ENCODE results near the gene RHBDD1.

RHBDD1 gene, protein sequence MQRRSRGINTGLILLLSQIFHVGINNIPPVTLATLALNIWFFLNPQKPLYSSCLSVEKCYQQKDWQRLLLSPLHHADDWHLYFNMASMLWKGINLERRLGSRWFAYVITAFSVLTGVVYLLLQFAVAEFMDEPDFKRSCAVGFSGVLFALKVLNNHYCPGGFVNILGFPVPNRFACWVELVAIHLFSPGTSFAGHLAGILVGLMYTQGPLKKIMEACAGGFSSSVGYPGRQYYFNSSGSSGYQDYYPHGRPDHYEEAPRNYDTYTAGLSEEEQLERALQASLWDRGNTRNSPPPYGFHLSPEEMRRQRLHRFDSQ

DNA sequence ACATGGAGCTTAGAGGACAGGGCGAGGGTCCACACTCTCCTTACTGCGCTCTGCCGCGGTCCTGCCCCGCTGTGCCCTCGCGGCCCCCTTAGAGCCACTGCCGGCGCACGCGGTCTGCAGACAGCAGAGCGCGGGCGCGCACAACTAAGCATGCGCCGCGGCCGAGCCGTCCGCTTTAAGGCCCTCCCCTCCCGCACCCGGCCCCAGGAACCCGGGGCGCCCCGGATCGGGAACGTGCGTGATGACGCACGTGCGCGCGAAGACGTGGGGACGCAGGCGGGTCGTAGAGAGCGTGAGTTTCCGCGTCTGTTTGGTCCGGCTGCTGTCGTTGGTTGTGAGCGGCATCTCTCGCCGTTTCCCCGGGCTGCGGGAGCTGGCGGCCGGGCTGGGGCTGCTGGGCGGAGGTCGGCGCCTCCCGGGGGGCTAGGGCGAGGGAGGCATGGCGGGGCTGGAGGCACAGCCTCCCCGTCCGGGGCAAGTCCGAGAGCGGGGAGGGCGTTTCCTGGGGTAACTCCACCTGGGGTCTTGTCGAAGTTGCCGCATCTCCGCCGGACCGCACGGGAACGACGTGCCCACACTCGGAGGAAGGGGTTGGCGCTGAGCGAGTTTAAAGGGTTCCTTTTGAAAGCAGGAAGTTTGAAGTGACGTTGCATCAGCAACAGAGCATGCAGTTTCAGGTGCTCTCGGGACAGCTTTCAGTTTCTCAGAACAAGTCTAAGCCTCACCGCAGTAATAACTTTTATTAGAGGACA, at the start of gene RHBDD1:
RHBDD1 (plus strand) TSS at position 259 of the 752 bp plus-strand sequence. CDS start 28,640 bp downstream, outside the sequence.
- peak; percentile 97 for DNase-seq

GRCh38 chr2:226788064-226788463, 47.8 kb upstream of the RHBDD1 start:
- no peak for DNase-seq

DNA sequence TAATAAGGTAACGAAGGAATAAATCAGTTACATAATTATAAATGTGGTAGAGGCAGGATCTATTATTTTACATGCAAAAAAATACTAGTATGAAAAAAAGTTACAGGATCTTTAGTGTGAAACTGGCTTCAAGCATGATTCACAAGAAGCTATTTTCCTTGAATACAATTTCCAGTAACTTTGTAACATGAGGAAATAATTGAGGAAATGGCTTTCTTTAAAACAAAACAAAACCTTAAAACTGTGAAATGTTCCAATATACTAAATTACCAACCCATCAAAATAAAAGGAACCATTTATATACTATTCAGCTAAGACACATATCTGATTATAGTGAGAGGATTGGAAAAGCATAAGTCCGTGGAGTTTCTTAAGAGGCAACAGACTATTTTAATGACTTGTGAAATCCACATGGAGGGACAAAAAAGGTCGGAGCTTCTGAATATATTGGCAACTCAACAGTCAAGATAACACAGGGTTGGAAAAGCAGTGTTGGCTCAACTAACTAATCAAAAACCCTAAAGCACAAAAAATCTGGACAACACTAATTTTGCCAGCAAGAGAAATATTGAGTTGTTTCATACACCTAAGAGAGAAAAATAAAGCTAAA, 46.9 kb upstream of the RHBDD1 start:
- DNase-seq = peak; percentile 37

DNA sequence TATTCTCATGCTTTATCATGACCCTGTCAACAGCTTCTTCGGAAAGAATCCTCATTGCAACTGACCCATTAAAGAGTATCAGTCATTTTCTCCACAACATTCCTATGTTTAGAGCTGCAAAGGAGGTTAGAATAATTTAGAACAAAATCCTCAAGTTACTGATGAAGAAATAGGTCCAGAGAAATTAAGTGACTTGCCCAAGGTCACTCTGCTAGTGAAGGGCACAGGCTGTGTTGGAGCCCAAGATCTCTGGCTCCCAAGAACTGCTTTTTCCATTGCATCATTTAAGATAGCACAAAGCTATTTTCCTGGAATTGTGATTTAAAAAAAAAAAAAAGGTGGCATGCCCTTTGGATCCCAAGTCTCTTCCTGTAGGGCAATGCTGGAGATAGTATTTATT, 45.8 kb upstream of the RHBDD1 start:
- DNase-seq = no peak

DNA sequence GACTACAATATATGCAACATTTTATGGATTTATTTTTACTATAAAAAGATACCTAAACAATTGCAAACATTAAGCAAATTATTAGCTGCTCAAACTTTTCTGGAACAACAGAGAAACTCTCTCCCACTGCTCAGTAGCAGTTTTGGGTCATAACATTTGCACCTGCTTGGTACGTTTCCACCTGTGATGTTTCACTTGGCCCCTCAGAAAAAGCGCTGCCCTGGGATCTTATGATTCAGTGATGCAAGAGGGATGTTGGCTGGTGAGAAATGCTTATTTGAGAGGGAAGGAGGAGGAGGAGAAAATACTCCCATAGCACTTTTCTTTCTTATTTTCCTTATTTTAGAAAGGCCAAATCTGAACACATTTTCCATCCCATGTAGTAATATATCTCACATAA, 45.4 kb upstream of the RHBDD1 start:
- DNase-seq = no peak

DNA sequence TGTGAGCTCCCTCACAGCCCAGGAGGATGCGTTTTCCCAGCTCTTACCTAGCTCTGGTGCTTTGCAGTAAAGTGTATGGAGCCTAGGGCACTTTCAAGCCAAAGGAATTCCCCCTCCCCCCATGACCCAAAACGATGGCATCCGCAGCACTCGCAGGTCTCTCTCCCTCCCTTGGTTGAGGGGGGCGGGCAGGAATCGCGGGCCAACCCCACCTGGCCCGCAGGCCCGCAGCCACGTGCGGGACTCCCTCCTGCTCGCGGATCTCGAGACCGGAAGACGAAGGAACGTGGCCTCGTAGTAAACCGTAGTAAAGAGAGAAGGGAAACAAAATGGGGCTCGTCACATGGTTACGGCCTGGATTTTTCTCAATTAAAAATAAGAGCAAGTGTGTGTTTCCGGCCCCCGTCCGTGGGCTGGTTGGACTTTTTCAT, 44.8 kb upstream of the RHBDD1 start:
- DNase-seq = peak; percentile 67

DNA sequence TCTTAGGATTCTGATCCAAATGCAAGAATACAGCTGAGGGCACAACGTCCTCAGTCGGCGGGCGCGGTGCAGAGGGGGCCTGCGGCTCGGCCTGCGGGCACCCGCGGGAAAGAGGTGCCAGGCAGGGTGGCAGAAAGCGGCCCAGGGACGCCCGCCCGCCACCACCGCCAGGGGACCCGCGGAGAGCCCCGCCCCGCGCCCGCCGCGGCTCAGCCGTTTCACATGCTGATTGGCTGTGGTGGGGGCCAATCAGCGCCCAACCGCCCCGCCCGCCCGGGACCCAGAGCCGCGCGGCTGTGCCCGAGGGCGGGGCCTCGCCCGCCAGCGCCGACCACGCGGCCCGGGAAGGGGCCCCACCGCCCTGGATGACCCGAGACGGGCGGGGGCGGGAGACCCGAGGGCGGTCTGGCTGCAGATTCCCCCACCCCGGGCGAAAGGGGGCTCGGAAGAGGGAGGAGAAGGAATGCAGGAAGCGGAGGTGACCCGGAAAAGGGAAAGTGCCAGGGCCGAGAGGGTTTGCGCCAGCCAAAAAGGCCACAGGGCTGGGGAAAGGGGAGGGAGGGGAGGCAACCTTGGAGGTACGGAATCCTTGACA, 44.3 kb upstream of the RHBDD1 start:
- peak; percentile 90 for DNase-seq

DNA sequence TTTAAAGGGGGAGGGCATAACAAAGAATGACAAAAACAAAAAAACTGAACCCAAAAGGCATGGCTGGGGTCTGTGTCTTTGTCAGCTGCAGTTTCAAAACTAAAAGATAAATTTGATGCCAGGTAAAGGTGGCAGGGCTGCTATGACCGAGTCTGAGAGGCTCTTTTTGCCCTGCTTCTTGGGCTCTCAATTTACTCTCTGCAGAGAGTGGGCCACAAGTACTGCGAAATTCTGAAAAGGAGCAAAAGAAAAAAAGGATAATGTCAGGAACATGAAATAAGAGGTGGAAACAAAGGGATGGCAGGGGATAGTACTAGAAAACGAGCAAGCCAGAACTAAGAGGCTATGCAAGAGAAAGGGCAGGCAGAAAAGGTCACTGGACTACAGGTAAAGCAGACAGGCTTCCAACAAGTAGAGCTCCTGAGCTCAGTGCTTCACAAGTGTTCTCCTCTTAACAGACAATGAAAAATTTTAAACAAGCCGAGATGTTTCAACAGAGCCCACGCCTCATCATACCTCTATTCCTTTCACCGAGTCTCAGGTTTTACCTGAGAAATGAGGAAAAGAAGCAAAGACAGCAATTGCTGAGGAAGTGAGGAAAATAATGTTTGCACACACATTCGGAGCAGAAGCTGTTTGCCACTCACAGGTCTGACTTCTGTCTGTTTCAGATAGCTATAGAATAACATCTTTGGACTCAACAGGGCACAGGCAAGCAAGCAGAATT, 43.5 kb upstream of the RHBDD1 start:
- DNase-seq = peak; percentile 2

DNA sequence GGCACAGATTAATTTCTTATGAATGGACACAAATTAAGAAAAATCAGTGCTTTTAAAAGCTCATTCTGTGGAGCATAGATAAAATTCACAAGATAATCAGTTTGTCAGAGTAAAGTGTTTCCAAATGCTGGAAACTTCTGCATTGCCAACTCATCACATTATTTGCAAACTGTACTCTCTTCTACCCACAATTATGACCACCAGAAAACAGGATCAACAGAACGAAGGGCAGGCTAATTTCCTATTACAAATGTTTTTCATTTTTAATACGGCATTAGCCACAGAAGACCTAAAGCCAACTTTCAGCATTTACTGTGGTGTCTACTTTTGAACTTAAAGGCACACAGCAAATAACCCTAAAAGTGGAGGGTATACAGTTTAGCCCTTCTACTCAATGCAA, 42.2 kb upstream of the RHBDD1 start:
- DNase-seq = peak; percentile 3

DNA sequence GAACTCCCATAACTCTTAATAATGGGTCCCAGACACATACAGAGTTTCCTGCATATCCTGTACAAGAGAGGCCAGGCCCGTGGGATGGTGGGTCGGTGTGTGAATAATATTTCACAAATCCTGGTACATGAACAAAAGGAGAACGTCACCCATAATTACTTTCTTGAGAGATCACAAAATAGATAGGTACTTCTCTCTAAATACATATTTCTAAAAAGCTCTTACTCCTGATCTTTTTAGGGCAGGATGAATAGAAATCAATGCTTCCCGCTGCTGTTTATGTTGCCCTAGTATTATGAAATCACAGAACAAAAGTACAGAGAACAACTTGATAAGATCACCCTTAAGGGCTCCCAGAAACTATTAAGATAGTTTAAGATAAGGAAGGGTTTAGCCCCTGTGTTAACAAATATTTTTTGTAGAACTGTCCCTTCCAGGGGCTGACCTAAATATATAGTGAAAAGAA, 41.6 kb upstream of the RHBDD1 start:
- DNase-seq = peak; percentile 27

- peak; percentile 72 for DNase-seq
Observed at GRCh38 chr2:226794751-226795171, 41.1 kb upstream of the RHBDD1 start.

GRCh38 chr2:226795281-226796011, 40.4 kb upstream of the RHBDD1 start:
- peak; percentile 9 for DNase-seq

DNA sequence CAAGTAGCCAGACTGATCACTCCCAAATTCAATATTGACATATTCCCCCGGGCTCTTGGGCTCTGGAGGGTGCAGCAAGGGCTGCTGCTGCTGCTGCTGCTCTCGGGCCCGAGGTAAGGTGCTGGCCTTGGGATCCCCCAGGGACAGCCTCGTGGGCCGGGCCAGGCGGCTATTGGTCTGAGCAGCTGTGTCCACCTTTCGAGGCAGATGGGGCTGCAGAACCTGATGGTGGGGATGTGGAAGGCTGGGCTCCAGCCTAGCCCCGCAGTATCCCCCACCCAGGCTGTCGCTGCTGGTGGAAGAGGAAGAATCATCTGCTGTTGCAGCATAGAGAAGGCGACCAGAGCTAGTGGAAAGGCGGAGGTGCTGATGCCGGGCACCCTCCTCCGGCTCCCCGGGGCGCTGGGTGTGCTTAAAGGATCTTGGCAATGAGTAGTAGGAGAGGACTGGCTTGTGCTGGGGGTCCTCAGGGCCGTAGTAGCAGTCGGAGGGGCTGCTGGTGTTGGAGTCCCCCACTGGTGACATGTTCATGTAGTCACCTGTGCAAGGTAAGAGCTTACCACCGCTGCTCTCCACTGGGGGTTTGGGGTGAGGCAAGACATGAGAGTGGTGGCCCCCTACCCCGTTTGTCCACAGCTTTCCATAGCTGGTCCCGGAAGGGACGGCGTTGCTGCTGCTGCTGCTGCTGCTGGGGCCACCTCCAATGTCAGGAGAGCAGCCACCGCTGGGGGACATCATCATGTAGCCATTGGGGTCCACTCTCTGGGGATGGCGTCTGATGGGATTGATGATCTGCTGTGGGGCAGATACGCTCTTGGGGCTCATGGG, 39.6 kb upstream of the RHBDD1 start:
- no peak for DNase-seq

DNA sequence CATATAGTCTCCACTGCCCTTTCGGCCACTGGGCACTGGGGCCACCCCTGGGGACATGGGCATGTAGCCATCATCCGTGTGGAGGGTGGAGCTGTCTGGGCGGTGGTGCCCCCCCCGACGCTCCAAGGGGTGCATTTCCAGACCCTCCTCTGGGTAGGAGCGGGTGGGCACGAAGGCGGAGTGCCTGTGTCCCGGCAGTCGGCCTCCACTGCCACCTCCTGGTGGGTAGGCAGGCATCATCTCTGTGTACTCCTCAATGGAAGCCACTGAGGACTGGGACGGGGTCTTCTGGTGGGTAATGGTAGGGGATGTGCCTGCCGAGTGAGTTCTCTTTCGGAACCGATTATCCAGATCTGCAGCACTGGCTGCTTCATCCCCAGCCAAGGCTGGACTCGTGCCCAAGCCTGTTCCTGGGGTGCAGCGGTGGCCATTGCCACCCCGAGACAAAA, 39.0 kb upstream of the RHBDD1 start:
- DNase-seq = peak; percentile 36

GRCh38 chr2:226797289-226797988, 38.4 kb upstream of the RHBDD1 start:
- DNase-seq = peak; percentile 4

- no peak for DNase-seq
Observed at GRCh38 chr2:226797989-226798421, 37.8 kb upstream of the RHBDD1 start.

GRCh38 chr2:226798422-226799210, 37.2 kb upstream of the RHBDD1 start:
- peak; percentile 73 for DNase-seq

GRCh38 chr2:226799211-226799975, 36.5 kb upstream of the RHBDD1 start, which contains the start of gene IRS1:
Gene IRS1 (minus strand): TSS chr2:226799820. CDS start chr2:226798738, 1,082 bp downstream.
- peak; percentile 90 for DNase-seq
